Measurements from ENCODE around the gene FABP6. TPM values are rescaled to one million over a fixed set of nuclear protein-coding genes. Genes with fewer than 3 reads are reported as not detected.

Gene FABP6
- polyA plus RNA-seq, 3 donors: not detected

DNA sequence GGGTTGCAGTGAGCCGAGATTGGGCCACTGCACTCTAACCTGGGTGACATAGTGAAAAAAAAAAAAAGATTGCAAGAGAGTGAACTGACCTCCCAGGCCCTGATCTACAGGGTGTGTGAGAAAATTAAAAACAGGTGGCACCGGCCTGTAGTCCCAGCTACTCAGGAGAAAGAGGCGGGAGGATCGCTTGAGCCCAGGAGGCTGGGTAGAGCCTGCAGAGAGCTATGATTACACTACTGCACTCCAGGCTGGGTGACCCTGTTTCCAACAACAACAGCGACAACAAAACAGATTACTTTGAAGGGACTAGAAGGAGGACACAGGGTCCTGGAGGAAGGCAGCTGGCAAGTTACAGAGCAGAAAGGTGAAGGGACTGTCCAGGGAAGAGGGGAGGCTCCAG lies 42.2 kb upstream of the FABP6 start:
- H3K27ac Mint-ChIP-seq: peak overlapping the region in 1 of 7 donors; percentile 77
- no peak overlapping the region for H3K4me3 Mint-ChIP-seq
- H3K9me3 ChIP-seq (replicated peaks in 1 of 2; ENCODE audit: control insufficient read depth in 1 of 2, insufficient read depth in 1 of 2, low read length in 2 of 2): no peaks in the 10 kb centered on the region
- H3K27me3 ChIP-seq (ENCODE audit: control insufficient read depth in 2 of 2, insufficient read depth in 2 of 2, low read length in 2 of 2): no peaks in the 10 kb centered on the region
- H2AFZ ChIP-seq (ENCODE audit: insufficient read depth, low read depth, low read length, poor library complexity, severe bottlenecking): no peak overlapping the region
- DNase-seq: no peak
- no peak for TF ChIP-seq CTCF (IDR thresholded peaks at IDR 0.05)
- H3K36me3 Mint-ChIP-seq: peaks cover 0 to 2% of the 10 kb centered on the region in 2 donors
- no peak overlapping the region for H3K4me2 ChIP-seq (replicated peaks; ENCODE audit: extremely low read depth, low read length, poor library complexity, severe bottlenecking)
- H4K20me1 ChIP-seq (ENCODE audit: insufficient read depth, low read length): no peaks in the 10 kb centered on the region
- WGBS (ENCODE audit: insufficient coverage): 100% methylated on average over 2 of the region's 5 CpGs
- intact Hi-C loops (cut with micrococcal nuclease): no loop called here
- H3K4me3 ChIP-seq (replicated peaks in 1 of 3; ENCODE audit: low read depth in 2 of 3, low read length in 3 of 3): no peak overlapping the region
- peaks cover 23% of the 10 kb centered on the region for H3K4me1 Mint-ChIP-seq
- no peaks in the 10 kb centered on the region for H3K79me2 ChIP-seq (ENCODE audit: insufficient read depth, low read length)
- H3K27ac ChIP-seq (ENCODE audit: low read depth in 1 of 2, low read length in 2 of 2): no peak overlapping the region
- peaks cover 0 to 5% (median 3%) of the 10 kb centered on the region in 3 donors for H3K27me3 Mint-ChIP-seq (ENCODE audit: low read depth in 3 of 3)
- peaks cover 22 to 27% of the 10 kb centered on the region in 2 donors for H3K4me1 ChIP-seq (ENCODE audit: control insufficient read depth in 1 of 2, insufficient read depth in 2 of 2, low read length in 2 of 2)
- H3K36me3 ChIP-seq (replicated peaks in 1 of 2; ENCODE audit: control insufficient read depth in 1 of 2, insufficient read depth in 2 of 2, low read length in 2 of 2): no peaks in the 10 kb centered on the region
- H3K9ac ChIP-seq (ENCODE audit: insufficient read depth, low read length, poor library complexity, severe bottlenecking): no peak overlapping the region
- peaks cover 0 to 3% (median 0%) of the 10 kb centered on the region in 7 donors for H3K9me3 Mint-ChIP-seq

DNA sequence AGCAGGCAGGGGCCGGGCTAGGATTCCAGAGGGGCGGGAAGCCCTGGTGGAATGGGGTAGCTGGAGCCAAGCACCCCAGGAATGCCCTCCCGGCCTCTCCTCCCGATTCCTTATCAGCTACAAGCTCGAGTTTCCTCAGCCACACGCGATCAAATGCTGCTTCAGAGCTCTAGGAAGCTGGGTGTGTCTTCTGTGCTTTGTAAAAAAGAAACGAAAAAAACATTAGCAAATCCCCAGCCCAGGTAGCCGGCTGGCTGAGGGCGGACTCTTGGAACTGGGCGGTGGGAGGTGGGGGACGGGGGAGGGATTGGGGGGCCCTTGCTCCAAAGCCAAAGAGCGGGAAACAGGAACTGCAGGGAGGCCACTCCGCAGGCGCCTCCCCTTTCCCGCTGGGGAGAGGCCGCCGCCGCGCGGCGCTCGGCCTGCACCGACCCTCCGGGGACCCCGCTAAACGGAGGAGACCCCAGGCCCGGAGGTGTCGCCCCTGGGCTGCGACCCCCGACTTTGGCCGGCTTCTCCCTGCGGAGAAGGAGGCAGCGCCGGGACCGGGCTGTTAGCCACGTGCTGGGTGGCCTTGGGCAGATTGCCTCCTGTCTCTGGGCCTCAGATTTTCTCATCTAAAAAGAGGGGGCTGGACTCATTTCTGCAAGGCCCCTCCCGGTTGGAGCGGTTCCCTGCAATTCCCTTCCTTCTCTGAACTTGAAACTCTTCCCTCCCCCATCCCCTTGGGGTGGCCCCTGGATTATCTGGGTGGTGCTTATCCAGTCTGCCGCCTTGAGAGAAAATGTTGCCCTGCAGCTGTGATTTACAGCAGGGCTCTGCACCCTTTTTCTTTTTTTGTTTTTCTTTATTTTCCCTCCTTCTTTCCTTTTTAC lies 40.9 kb upstream of the FABP6 start:
- peaks cover 0 to 5% (median 3%) of the 10 kb centered on the region in 3 donors for H3K27me3 Mint-ChIP-seq (ENCODE audit: low read depth in 3 of 3)
- peak in 1 of 3 donors; percentile 4 for DNase-seq
- H3K79me2 ChIP-seq (ENCODE audit: insufficient read depth, low read length): no peaks in the 10 kb centered on the region
- peak overlapping the region; percentile 79 for H3K4me2 ChIP-seq (replicated peaks; ENCODE audit: extremely low read depth, low read length, poor library complexity, severe bottlenecking)
- H3K9me3 Mint-ChIP-seq: peaks cover 0 to 3% (median 0%) of the 10 kb centered on the region in 7 donors
- no peak overlapping the region for H3K27ac Mint-ChIP-seq
- H3K36me3 Mint-ChIP-seq: peaks cover 0 to 2% of the 10 kb centered on the region in 2 donors
- peak overlapping the region; percentile 19 to 70 (median 34) for H3K4me3 ChIP-seq (replicated peaks in 1 of 3; ENCODE audit: low read depth in 2 of 3, low read length in 3 of 3)
- no peaks in the 10 kb centered on the region for H3K9me3 ChIP-seq (replicated peaks in 1 of 2; ENCODE audit: control insufficient read depth in 1 of 2, insufficient read depth in 1 of 2, low read length in 2 of 2)
- no peaks in the 10 kb centered on the region for H3K27me3 ChIP-seq (ENCODE audit: control insufficient read depth in 2 of 2, insufficient read depth in 2 of 2, low read length in 2 of 2)
- peaks cover 26% of the 10 kb centered on the region for H3K4me1 Mint-ChIP-seq
- 3% methylated on average over 27 of the region's 40 CpGs for WGBS (ENCODE audit: insufficient coverage)
- intact Hi-C loops (cut with micrococcal nuclease): no loop called here
- TF ChIP-seq CTCF (IDR thresholded peaks at IDR 0.05): no peak
- H3K9ac ChIP-seq (ENCODE audit: insufficient read depth, low read length, poor library complexity, severe bottlenecking): peak overlapping the region; percentile 59
- no peaks in the 10 kb centered on the region for H4K20me1 ChIP-seq (ENCODE audit: insufficient read depth, low read length)
- H3K4me3 Mint-ChIP-seq: peak overlapping the region; percentile 68 to 82
- no peak overlapping the region for H3K27ac ChIP-seq (ENCODE audit: low read depth in 1 of 2, low read length in 2 of 2)
- H2AFZ ChIP-seq (ENCODE audit: insufficient read depth, low read depth, low read length, poor library complexity, severe bottlenecking): peak overlapping the region; percentile 86
- peaks cover 22 to 27% of the 10 kb centered on the region in 2 donors for H3K4me1 ChIP-seq (ENCODE audit: control insufficient read depth in 1 of 2, insufficient read depth in 2 of 2, low read length in 2 of 2)
- H3K36me3 ChIP-seq (replicated peaks in 1 of 2; ENCODE audit: control insufficient read depth in 1 of 2, insufficient read depth in 2 of 2, low read length in 2 of 2): no peaks in the 10 kb centered on the region
